Muscle layer of duodenum (tissue), 2 donors: Measurements from ENCODE around the gene TCIRG1.

Experiments
- H3K27ac ChIP-seq: one replicate; pipeline ENCODE4 v1.7.0; 2013; ENCODE audit warnings: mild to moderate bottlenecking, low read length
- H3K27me3 ChIP-seq: one replicate; pipeline ENCODE4 v1.7.0; 2013; ENCODE audit warnings: low read depth, mild to moderate bottlenecking, control low read depth, low read length
- H3K36me3 ChIP-seq, 2 donors: one replicate each; pipeline ENCODE4 v1.7.0; 2013; ENCODE audit warnings: low read length in 2 of 2, control low read depth in 1 of 2, mild to moderate bottlenecking in 1 of 2; ENCODE audit not compliant: insufficient read depth in 2 of 2, control insufficient read depth in 1 of 2
- H3K4me1 ChIP-seq, 2 donors: one replicate each; pipeline ENCODE4 v1.7.0; 2013; ENCODE audit warnings: low read length in 2 of 2, mild to moderate bottlenecking in 2 of 2, control low read depth in 1 of 2, moderate library complexity in 1 of 2; ENCODE audit not compliant: insufficient read depth in 2 of 2, control insufficient read depth in 1 of 2
- H3K4me3 ChIP-seq, 2 donors: one replicate each; pipeline ENCODE4 v1.7.0; 2013; ENCODE audit warnings: low read length in 2 of 2, low read depth in 1 of 2, mild to moderate bottlenecking in 1 of 2
- H3K9me3 ChIP-seq, 2 donors: one replicate each; pipeline ENCODE4 v1.7.0; 2013; ENCODE audit warnings: low read length in 2 of 2, control low read depth in 1 of 2, mild to moderate bottlenecking in 1 of 2; ENCODE audit not compliant: control insufficient read depth in 1 of 2
- donor health status: healthy.

Gene TCIRG1

DNA sequence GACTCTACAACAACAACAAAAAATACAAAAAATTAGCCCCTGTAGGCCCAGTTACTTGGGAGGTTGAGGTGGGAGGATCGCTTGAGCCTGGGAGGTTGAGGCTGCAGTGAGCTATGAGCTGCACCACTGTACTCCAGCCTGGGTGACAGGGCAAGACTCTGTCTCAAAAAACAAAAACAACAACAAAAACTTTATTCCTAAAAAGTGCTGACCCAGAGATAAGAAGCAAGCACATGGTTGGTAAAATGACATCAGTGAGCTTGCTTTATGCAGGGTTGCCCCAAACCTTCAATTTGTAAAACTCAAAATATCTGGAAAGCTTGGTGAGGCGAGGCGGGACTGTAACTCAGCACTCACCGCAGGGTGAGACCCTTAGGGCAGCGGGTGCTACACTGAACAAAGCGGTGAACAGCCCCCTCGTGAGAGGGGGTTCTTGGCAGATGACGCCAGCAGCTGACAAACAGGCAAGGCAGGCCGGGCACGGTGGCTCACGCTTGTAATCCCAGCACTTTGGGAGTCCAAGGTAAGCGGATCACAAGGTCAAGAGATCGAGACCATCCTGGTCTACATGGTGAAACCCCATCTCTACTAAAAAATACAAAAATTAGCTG lies 3.5 kb upstream of the TCIRG1 start:
- Histone ChIP-seq H3K4me1 (peaks cover 13 to 54% of the 10 kb centered on the region in 2 donors), H3K9me3 (no peaks in the 10 kb centered on the region), H3K36me3 (peaks cover 6 to 20% of the 10 kb centered on the region in 2 donors), H3K4me3 (no peak overlapping the region), H3K27me3 (no peaks in the 10 kb centered on the region), H3K27ac (no peak overlapping the region)

DNA sequence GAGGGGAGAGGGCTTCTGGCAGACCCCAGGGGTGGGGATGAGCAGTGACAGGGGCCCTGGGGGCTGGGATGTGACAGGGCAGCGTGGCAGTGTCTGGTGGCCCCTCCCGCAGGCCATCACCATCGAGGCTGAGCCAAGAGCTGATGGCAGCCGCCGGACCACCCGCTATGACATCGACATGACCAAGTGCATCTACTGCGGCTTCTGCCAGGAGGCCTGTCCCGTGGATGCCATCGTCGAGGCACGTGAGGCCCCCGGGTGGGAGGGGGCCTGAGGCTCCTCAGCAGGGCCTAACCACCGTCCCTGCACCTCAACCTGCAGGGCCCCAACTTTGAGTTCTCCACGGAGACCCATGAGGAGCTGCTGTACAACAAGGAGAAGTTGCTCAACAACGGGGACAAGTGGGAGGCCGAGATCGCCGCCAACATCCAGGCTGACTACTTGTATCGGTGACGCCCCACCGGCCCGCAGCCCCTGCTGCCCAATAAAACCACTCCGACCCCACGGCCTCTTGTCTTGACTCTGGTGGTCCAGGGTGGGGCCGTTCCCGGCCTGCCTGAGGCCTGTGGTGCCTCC lies 2.6 kb upstream of the TCIRG1 start:
- peaks cover 6 to 20% of the 10 kb centered on the region in 2 donors for H3K36me3 ChIP-seq
- no peaks in the 10 kb centered on the region for H3K9me3 ChIP-seq
- peaks cover 13 to 59% of the 10 kb centered on the region in 2 donors for H3K4me1 ChIP-seq
- H3K27me3 ChIP-seq = no peaks in the 10 kb centered on the region
- H3K27ac ChIP-seq = peak overlapping the region; percentile 61
- H3K4me3 ChIP-seq = no peak overlapping the region

DNA sequence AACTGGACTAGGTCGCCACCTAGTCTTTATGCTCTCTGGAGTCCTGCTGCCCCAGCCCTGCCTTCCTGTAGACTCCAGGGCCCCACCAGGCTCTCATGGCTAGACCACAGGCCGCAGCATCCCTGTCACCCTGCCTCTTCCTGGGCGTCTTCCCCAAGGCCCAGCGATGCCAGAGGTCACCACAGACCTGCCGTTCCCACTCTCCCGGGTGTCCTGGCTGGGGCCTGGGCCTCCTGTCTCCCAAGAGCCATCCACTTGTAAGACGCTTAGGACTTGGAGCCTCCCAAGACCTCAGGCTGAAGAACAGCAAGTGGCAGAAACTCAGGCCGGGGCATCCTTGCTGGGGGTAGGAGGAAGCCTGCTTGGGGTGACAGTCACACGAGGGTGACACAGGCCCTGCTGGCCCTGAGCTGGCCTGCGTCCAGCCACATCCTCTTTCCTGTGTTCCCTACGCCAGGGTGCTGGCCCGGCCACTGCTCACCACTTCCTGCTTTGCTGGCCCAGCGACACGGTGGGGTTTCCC lies 2.0 kb upstream of the TCIRG1 start:
- peaks cover 10 to 59% of the 10 kb centered on the region in 2 donors for H3K4me1 ChIP-seq
- H3K27ac ChIP-seq = peak overlapping the region; percentile 61
- no peaks in the 10 kb centered on the region for H3K27me3 ChIP-seq
- peaks cover 6 to 20% of the 10 kb centered on the region in 2 donors for H3K36me3 ChIP-seq
- H3K4me3 ChIP-seq = peak overlapping the region in 1 of 2 donors; percentile 16
- H3K9me3 ChIP-seq = no peaks in the 10 kb centered on the region

DNA sequence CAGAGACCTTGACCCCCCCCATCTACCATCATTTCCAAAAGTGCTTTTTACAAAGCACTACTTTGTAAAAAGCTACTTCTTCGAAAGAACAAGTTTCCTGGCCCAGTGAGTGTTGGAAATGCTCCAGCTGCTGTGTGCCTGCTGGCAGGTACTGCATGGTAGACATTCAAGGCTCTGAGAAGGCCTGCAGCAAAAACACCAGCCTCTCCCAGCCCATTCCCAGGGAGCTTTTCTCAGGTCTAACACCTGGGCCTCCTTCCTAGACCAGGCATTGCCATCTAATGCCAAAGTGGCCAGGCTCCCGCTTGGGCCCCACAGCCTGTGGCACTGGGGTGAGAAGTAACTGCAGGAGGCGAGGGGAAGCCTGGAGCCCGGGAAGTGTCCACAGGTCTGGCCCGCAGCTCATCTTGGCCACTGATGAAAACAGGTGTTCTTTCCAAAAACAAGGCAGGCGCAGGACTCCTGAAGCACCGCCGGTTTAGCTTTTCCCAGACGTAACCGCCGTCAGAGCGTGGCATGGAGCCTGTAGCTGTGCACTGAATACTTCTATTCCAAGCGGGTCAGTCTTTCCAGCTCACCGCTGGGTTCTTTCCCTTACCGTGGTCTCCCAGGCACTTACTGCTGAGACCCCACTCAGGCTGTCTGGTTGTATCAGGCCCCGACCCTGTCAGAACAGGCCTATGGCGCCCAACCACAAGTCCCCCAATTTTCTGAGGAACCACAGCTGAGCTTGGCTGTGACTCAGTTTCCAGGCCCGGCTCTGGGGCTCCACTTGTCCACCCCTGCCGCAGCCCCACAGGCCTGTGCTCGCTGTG lies 1.2 kb upstream of the TCIRG1 start:
- H3K27me3 ChIP-seq = no peaks in the 10 kb centered on the region
- peak overlapping the region; percentile 61 for H3K27ac ChIP-seq
- peaks cover 6 to 17% of the 10 kb centered on the region in 2 donors for H3K36me3 ChIP-seq
- H3K4me1 ChIP-seq = peaks cover 7 to 50% of the 10 kb centered on the region in 2 donors
- no peaks in the 10 kb centered on the region for H3K9me3 ChIP-seq
- peak overlapping the region in 1 of 2 donors; percentile 87 for H3K4me3 ChIP-seq

DNA sequence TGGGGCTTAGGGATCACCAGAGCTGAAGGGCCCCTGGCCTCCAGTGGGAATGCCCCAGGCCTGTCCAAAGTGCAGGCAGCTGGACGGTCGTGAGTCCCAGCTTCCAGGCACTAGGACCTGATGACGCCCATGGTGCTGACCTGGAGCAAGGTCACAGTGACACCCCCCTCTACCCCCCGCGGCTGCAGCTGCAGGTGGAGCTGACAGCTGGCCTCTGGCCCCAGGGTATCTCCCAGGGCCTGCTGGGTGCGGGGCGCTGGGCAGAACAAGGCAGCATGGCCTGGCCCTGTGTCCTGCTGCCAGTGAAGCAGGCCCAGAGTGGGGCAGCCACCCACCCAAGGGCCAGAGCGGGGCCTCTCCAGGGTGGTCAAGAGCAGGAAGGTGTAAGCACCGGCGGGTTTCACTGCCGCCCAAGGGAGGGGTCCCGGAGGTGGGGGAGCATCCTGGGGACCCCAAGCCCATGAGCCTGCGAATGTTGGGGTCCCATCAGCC lies 553 bp upstream of the TCIRG1 start:
- Histone ChIP-seq H3K4me1 (peaks cover 7 to 48% of the 10 kb centered on the region in 2 donors), H3K9me3 (no peaks in the 10 kb centered on the region), H3K27me3 (no peaks in the 10 kb centered on the region), H3K36me3 (peaks cover 6 to 17% of the 10 kb centered on the region in 2 donors), H3K27ac (peak overlapping the region; percentile 92), H3K4me3 (peak overlapping the region; percentile 87 to 88)

DNA sequence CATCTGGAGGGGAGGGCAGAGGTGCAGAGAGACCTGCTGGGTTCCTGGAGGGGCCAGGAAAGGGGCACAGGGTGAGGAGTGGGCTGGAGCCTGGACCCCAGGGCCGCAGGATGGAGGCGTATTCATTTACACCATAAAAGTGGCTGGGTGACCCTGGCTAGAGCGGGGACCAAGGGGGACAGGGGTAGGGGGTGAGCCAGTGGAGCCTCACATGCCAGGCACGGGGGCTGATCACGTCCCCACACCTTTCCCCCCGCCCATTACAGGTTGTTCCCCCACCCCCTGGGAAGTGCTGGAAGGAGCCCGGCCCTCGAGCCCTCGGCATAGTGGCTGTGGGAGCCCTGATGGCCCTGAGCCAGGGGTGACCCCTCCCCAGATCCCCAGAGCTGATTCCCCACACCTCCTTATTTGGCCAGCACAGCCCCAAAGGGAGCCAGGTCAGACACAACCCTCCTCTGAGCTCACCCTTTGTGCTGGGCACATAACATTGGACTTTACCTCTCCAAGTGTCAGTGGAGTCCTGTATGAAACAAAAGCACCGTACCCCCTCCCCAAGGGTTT lies 781 bp downstream of the TCIRG1 start:
- Histone ChIP-seq H3K4me3 (peak overlapping the region; percentile 87 to 88), H3K27me3 (no peaks in the 10 kb centered on the region), H3K27ac (peak overlapping the region; percentile 92), H3K9me3 (no peaks in the 10 kb centered on the region), H3K36me3 (peaks cover 4 to 29% of the 10 kb centered on the region in 2 donors), H3K4me1 (peaks cover 7 to 48% of the 10 kb centered on the region in 2 donors)

DNA sequence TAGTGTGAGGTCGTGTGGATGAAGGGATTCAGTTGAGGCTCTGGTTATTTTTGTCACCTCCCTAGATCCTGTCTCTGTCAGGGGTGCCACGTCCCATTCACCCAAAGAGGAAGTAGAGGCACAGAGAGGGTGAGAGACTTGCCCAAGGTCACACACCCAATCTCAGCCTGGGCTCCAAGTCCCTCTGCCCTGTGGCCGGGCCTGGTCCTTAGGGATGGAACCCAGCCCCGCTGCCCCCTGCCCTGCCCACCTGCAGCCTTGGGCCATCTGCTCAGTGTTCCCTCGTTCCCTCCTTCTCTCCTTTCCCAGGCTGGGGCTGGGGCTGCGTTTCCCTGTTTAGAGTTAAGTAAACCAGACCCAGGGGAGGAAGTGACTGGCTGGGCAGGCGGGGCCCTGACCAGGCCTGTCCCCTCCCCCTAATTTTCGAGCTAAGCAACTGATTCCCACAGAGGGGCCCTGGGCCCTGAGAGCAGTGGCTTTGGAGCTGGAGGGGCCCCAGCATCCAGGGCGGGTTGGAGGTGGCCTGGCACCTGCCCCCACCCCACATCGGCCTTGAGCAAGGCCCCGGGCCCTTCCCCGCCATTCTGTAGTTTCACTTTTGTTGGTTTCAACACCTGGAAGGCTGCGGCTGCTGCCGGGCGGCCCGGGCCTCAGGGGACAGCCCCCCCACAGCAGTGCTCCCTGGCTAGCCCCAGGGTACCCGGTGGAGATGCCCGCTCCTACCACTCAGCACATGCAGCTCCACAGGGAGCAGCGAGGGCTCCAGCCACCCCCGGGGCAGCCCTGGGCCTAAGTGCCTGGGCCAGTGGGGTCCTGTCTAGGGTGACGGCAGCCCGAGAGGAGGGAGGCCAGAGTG lies 1.5 kb downstream of the TCIRG1 start:
- Histone ChIP-seq H3K27ac (peak overlapping the region; percentile 92), H3K4me3 (peak overlapping the region; percentile 87 to 88), H3K9me3 (no peaks in the 10 kb centered on the region), H3K27me3 (no peaks in the 10 kb centered on the region), H3K4me1 (peaks cover 7 to 47% of the 10 kb centered on the region in 2 donors), H3K36me3 (peaks cover 11 to 37% of the 10 kb centered on the region in 2 donors)

DNA sequence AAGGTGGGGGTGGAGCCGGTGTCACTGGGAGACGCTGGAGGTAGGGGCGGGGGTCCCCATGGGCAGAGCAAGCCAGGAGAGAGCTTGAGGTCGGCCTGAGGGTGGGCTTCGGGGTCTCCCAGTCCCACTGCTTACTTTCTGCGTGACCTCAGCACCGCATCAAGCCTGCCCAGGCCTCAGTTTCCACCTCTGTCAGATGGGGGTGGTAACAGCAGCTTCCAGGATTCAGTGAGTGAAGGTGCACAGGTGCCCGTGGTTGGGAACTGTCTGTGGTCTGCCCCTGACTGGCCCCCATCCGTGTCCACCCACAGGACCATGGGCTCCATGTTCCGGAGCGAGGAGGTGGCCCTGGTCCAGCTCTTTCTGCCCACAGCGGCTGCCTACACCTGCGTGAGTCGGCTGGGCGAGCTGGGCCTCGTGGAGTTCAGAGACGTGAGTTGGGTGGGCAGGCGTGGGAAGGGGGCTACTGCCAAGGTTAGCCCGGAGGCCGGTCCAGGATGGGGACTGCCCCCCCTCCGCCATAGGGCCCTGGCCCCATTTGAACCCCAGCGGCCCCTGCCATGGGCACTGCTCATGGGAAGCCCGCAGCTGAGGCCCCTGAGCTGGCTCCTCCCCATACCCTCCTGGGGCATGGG lies 2.2 kb downstream of the TCIRG1 start:
- H3K36me3 ChIP-seq = peaks cover 11 to 39% of the 10 kb centered on the region in 2 donors
- H3K27ac ChIP-seq = peak overlapping the region; percentile 92
- H3K4me1 ChIP-seq = peaks cover 7 to 44% of the 10 kb centered on the region in 2 donors
- H3K27me3 ChIP-seq = no peaks in the 10 kb centered on the region
- no peaks in the 10 kb centered on the region for H3K9me3 ChIP-seq
- peak overlapping the region; percentile 87 to 88 for H3K4me3 ChIP-seq

DNA sequence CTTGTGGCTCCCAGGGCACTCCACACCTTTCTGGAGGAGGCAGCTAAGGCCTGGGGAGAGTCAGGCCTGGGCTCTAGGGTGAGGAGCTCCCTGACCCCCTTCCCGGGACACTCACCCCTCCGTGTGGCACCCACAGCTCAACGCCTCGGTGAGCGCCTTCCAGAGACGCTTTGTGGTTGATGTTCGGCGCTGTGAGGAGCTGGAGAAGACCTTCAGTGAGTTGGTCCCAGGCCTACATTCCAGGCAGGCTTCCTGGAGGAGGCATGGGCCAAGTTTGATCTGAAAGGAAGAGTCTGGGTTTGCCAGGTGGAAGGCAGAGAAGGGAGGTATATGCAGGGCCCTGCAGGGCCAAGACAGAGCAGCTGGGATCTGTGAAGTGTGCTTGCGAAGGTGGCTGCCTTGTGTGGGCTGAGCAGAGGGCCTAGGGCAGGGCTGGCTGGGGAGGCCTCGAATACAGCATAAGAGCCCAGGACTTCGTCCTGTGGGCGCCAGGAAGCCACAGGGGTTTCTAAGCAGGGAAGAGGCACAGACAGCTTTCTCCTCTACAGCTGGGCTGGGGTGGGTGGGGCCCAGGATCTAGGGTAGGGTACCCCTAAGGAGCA lies 2.9 kb downstream of the TCIRG1 start:
- peaks cover 7 to 38% of the 10 kb centered on the region in 2 donors for H3K4me1 ChIP-seq
- no peaks in the 10 kb centered on the region for H3K27me3 ChIP-seq
- no peak overlapping the region for H3K27ac ChIP-seq
- no peak overlapping the region for H3K4me3 ChIP-seq
- no peaks in the 10 kb centered on the region for H3K9me3 ChIP-seq
- H3K36me3 ChIP-seq = peaks cover 11 to 39% of the 10 kb centered on the region in 2 donors
